PC-9 (cell line): ENCODE data around the gene UNC5C. TPM values are rescaled to one million over a fixed set of nuclear protein-coding genes. Genes with fewer than 3 reads are reported as not detected.

Source experiments
- BruUV-seq: library from RNA; stranded (reverse); fragments of 400-500 nt; replicated peaks from 2 replicates; lab custom pipeline; 2021; lab: Mats Ljungman, UMichigan
- CTCF ChIA-PET: fragments of 300-600 bp; sonication (Branson Sonifier 250); formaldehyde crosslinking; loops from one replicate; lab custom pipeline; 2022; ENCODE audit warnings: antibody characterized with exemption; lab: Charles Lee
- POLR2A ChIA-PET: fragments of 300-600 bp; sonication (Branson Sonifier 250); formaldehyde crosslinking; loops from one replicate; lab custom pipeline; 2022; ENCODE audit warnings: antibody characterized with exemption; ENCODE audit not compliant: unreplicated experiment; lab: Charles Lee
- DNase-seq, 2 experiments: peaks; one replicate each; pipeline versions ENCODE4 v3.0.0 to v3.0.0-alpha.2; 2015 to 2022; ENCODE audit warnings: mixed read lengths in 1 of 2
- H2AFZ ChIP-seq: fragments of 200-600 bp; sonication (generic); 2 replicates; pipeline ENCODE4 v1.8.1; 2017; ENCODE audit warnings: antibody characterized with exemption
- H3F3A ChIP-seq: fragments of 200-600 bp; sonication (generic); 2 replicates; pipeline ENCODE4 v1.8.1; 2017; ENCODE audit warnings: antibody characterized with exemption, mild to moderate bottlenecking, low read depth; ENCODE audit not compliant: insufficient read depth
- H3K27ac ChIP-seq: fragments of 200-600 bp; sonication (generic); 2 replicates; pipeline ENCODE4 v1.6.1; 2016; ENCODE audit warnings: mixed run types
- H3K27me3 ChIP-seq: fragments of 200-600 bp; sonication (generic); 2 replicates; pipeline ENCODE4 v1.6.1; 2016; ENCODE audit warnings: low read depth, mixed run types; ENCODE audit not compliant: insufficient read depth
- H3K36me3 ChIP-seq: fragments of 200-600 bp; sonication (generic); 2 replicates; pipeline ENCODE4 v1.6.1; 2016; ENCODE audit warnings: low read depth, mixed run types
- H3K4me1 ChIP-seq: fragments of 200-600 bp; sonication (generic); replicated peaks from 2 replicates; pipeline ENCODE4 v1.6.1; 2016; ENCODE audit warnings: mixed run types; ENCODE audit not compliant: insufficient read depth
- H3K4me2 ChIP-seq: fragments of 200-600 bp; sonication (generic); 2 replicates; pipeline ENCODE4 v1.6.1; 2017; ENCODE audit warnings: mixed run types
- H3K4me3 ChIP-seq: fragments of 200-600 bp; sonication (generic); 2 replicates; pipeline ENCODE4 v1.6.1; 2016; ENCODE audit warnings: mixed run types
- H3K79me2 ChIP-seq: fragments of 200-600 bp; sonication (generic); 2 replicates; pipeline ENCODE4 v1.6.1; 2017; ENCODE audit warnings: low read depth, mixed run types
- H3K9me2 ChIP-seq: fragments of 200-600 bp; sonication (generic); 2 replicates; pipeline ENCODE4 v1.8.1; 2017; ENCODE audit warnings: mild to moderate bottlenecking; ENCODE audit not compliant: insufficient read depth
- H3K9me3 ChIP-seq: fragments of 200-600 bp; sonication (generic); 2 replicates; pipeline ENCODE4 v1.8.1; 2016; ENCODE audit warnings: low read depth; ENCODE audit not compliant: insufficient read depth
- H4K20me1 ChIP-seq: fragments of 200-600 bp; sonication (generic); 2 replicates; pipeline ENCODE4 v1.8.1; 2017; ENCODE audit not compliant: insufficient read depth
- CTCF ChIP-seq: fragments of 200-600 bp; sonication (generic); conservative IDR thresholded peaks from 2 replicates; pipeline ENCODE4 v1.6.1; 2017; ENCODE audit warnings: mixed run types, antibody characterized with exemption, mild to moderate bottlenecking, moderate library complexity
- EZH2 ChIP-seq: fragments of 200-600 bp; sonication (generic); IDR thresholded peaks from 2 replicates; pipeline ENCODE4 v1.8.0; 2017; ENCODE audit warnings: antibody characterized with exemption, low read depth
- intact Hi-C: fragments of 100-400 bp; cut with micrococcal nuclease; formaldehyde crosslinking; loops from one replicate; pipeline ENCODE4 v1.10.0; 2022; ENCODE audit not compliant: unreplicated experiment
- total RNA-seq: library from RNA; stranded (reverse); gene quantifications from 2 replicates; pipeline ENCODE4 v1.2.3, GENCODE V29; 2021

Gene UNC5C
- total RNA-seq, 1 experiment from 2014 or later: not detected

- H2AFZ ChIP-seq: no peak overlapping the region
- ChIA-PET POLR2A (no interaction called here), CTCF (no interaction called here)
- H3K27ac ChIP-seq: no peak overlapping the region
- no peak overlapping the region for H3K4me3 ChIP-seq
- no TSS peak for BruUV-seq
- H3K4me2 ChIP-seq: no peak overlapping the region
- intact Hi-C loops: no loop called here
- peaks cover 16% of the 10 kb centered on the region for H3K4me1 ChIP-seq
- H3K9me3 ChIP-seq: no peaks in the 10 kb centered on the region
- H3K36me3 ChIP-seq: no peaks in the 10 kb centered on the region
- no peaks in the 10 kb centered on the region for H3K27me3 ChIP-seq
- no peaks in the 10 kb centered on the region for H3K9me2 ChIP-seq
- H3K79me2 ChIP-seq: no peaks in the 10 kb centered on the region
- no peaks in the 10 kb centered on the region for H4K20me1 ChIP-seq
- TF ChIP-seq CTCF (no peak), EZH2 (no peak)
- no peaks in the 10 kb centered on the region for H3F3A ChIP-seq
- DNase-seq: no peak
Observed at GRCh38 chr4:95410387-95410977, 138.3 kb downstream of the UNC5C start.

- Histone ChIP-seq H3K36me3 (no peaks in the 10 kb centered on the region), H3K4me1 (peaks cover 9% of the 10 kb centered on the region; the same call in 1 of the 2 replicates), H3K9me3 (no peaks in the 10 kb centered on the region), H3K27me3 (no peaks in the 10 kb centered on the region), H4K20me1 (no peaks in the 10 kb centered on the region), H3K4me2 (no peak overlapping the region), H3K9me2 (no peaks in the 10 kb centered on the region), H3K4me3 (no peak overlapping the region), H2AFZ (no peak overlapping the region), H3K27ac (no peak overlapping the region), H3K79me2 (no peaks in the 10 kb centered on the region), H3F3A (no peaks in the 10 kb centered on the region)
- TF ChIP-seq EZH2 (no peak), CTCF (no peak)
- no peak for DNase-seq
- BruUV-seq: no TSS peak
- ChIA-PET CTCF (no interaction called here), POLR2A (no interaction called here)
- intact Hi-C loops: loop anchor here (10.0 kb wide), 1 partner anchor 155 kb away; no protein-coding TSS in a partner anchor
Observed at GRCh38 chr4:95409750-95410149, 139.0 kb downstream of the UNC5C start.

- POLR2A ChIA-PET: no interaction called here
- no peaks in the 10 kb centered on the region for H3K79me2 ChIP-seq
- no peak overlapping the region for H3K4me2 ChIP-seq
- no peaks in the 10 kb centered on the region for H3F3A ChIP-seq
- no TSS peak for BruUV-seq
- H3K9me3 ChIP-seq: no peaks in the 10 kb centered on the region
- H3K27me3 ChIP-seq: no peaks in the 10 kb centered on the region
- no peak for DNase-seq
- TF ChIP-seq CTCF: no peak
- no peak for TF ChIP-seq EZH2
- H3K9me2 ChIP-seq: no peaks in the 10 kb centered on the region
- intact Hi-C loops: loop anchor here (10.0 kb wide), 1 partner anchor 154 kb away; no protein-coding TSS in a partner anchor
- no peaks in the 10 kb centered on the region for H4K20me1 ChIP-seq
- H2AFZ ChIP-seq: no peak overlapping the region
- H3K27ac ChIP-seq: no peak overlapping the region
- H3K4me1 ChIP-seq: peaks cover 9% of the 10 kb centered on the region; the same call in 1 of the 2 replicates
- no peaks in the 10 kb centered on the region for H3K36me3 ChIP-seq
- CTCF ChIA-PET: no interaction called here
- no peak overlapping the region for H3K4me3 ChIP-seq
Observed at GRCh38 chr4:95409127-95409526, 139.6 kb downstream of the UNC5C start.
